ENCODE measurements around the gene PTPN1.

GRCh38 chr20:50487397-50487796, 22.8 kb upstream of the PTPN1 start:
- no peak for TF ChIP-seq CTCF (optimal IDR thresholded peaks at IDR 0.05 in 1 of 3, IDR thresholded peaks at IDR 0.05 in 1 of 3, conservative IDR thresholded peaks at IDR 0.05 in 1 of 3; ENCODE audit: extremely low read depth in 1 of 3, insufficient read depth in 2 of 3, low read length in 3 of 3)
- no peak for TF ChIP-seq EZH2 (IDR thresholded peaks at IDR 0.05; ENCODE audit: low read length)

All from keratinocyte (primary cell).